Activated CD8-positive, alpha-beta T cell treated with anti-CD3 and anti-CD28 coated beads for 36 hours (primary cell): ENCODE data around the gene ARHGEF6. TPM values are rescaled to one million over a fixed set of nuclear protein-coding genes. Genes with fewer than 3 reads are reported as not detected.
A peak's percentile ranks its signal among the peaks of the same experiment; 100 is the strongest.

Experiments used
- ATAC-seq: fragments of 200-7000 bp; cut with Tn5 transposase; one replicate; pipeline ENCODE4 v1.10.0; 2021; ENCODE audit warnings: mild to moderate bottlenecking, moderate library complexity
- CTCF ChIA-PET: fragments of 350-600 bp; sonication (Branson Sonifier 250); formaldehyde crosslinking; loops from one replicate; lab custom pipeline; 2021; ENCODE audit warnings: antibody characterized with exemption; lab: Charles Lee
- POLR2A ChIA-PET: fragments of 350-600 bp; sonication (Branson Sonifier 250); formaldehyde crosslinking; loops from one replicate; lab custom pipeline; 2021; ENCODE audit warnings: antibody characterized with exemption; lab: Charles Lee
- DNase-seq: peaks from one replicate; pipeline ENCODE4 v3.0.0-alpha.2; 2020
- H3K27ac Mint-ChIP-seq: one replicate; pipeline ENCODE4 v1.8.0; 2021; ENCODE audit warnings: mild to moderate bottlenecking, mixed read lengths
- H3K27me3 Mint-ChIP-seq: one replicate; pipeline ENCODE4 v1.8.0; 2021; ENCODE audit warnings: mixed read lengths
- H3K36me3 Mint-ChIP-seq: one replicate; pipeline ENCODE4 v1.8.0; 2021; ENCODE audit warnings: low read depth, mixed read lengths
- H3K4me1 Mint-ChIP-seq: one replicate; pipeline ENCODE4 v1.8.0; 2021; ENCODE audit warnings: low read depth, mixed read lengths
- H3K4me3 Mint-ChIP-seq: one replicate; pipeline ENCODE4 v1.8.0; 2021; ENCODE audit warnings: mild to moderate bottlenecking, moderate library complexity, mixed read lengths
- H3K9me3 Mint-ChIP-seq: one replicate; pipeline ENCODE4 v1.8.0; 2021; ENCODE audit warnings: mixed read lengths
- CTCF ChIP-seq: fragments of 200-600 bp; IDR thresholded peaks from one replicate; pipeline ENCODE4 v1.8.0; 2022; ENCODE audit warnings: antibody characterized with exemption, mild to moderate bottlenecking
- intact Hi-C: fragments of 100-400 bp; cut with micrococcal nuclease; formaldehyde crosslinking; loops from one replicate; pipeline ENCODE4 v1.10.0; 2022
- total RNA-seq, 2 experiments: library from RNA; stranded (reverse); gene quantifications; one replicate each; pipeline ENCODE4 v1.2.3, GENCODE V29; 2021

The ARHGEF6 gene, protein sequence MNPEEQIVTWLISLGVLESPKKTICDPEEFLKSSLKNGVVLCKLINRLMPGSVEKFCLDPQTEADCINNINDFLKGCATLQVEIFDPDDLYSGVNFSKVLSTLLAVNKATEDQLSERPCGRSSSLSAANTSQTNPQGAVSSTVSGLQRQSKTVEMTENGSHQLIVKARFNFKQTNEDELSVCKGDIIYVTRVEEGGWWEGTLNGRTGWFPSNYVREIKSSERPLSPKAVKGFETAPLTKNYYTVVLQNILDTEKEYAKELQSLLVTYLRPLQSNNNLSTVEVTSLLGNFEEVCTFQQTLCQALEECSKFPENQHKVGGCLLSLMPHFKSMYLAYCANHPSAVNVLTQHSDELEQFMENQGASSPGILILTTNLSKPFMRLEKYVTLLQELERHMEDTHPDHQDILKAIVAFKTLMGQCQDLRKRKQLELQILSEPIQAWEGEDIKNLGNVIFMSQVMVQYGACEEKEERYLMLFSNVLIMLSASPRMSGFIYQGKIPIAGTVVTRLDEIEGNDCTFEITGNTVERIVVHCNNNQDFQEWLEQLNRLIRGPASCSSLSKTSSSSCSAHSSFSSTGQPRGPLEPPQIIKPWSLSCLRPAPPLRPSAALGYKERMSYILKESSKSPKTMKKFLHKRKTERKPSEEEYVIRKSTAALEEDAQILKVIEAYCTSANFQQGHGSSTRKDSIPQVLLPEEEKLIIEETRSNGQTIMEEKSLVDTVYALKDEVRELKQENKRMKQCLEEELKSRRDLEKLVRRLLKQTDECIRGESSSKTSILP
- 10 to 100 TPM; 45.7 to 45.8 TPM for total RNA-seq

GRCh38 chrX:136780763-136781162 is at the start of gene ARHGEF6:
ARHGEF6 (minus strand) TSS chrX:136780932; CDS start chrX:136780882, 50 bp downstream.
- CTCF ChIA-PET, result no interaction called here
- POLR2A ChIA-PET, result interaction anchor here (0.9 kb wide), 1 partner anchor 97 kb away, joined by 3 read pairs; no protein-coding TSS in a partner anchor
- TF ChIP-seq CTCF, result no peak
- no peaks in the 10 kb centered on the region for H3K9me3 Mint-ChIP-seq
- H3K36me3 Mint-ChIP-seq, result peaks cover 23% of the 10 kb centered on the region
- intact Hi-C loops, result no loop called here
- peak; percentile 57 for ATAC-seq
- H3K4me1 Mint-ChIP-seq, result peaks cover 53% of the 10 kb centered on the region
- H3K4me3 Mint-ChIP-seq, result peak within 1 kb of the TSS; percentile 77
- DNase-seq, result peak; percentile 57
- peak within 1 kb of the TSS; percentile 99 for H3K27ac Mint-ChIP-seq
- H3K27me3 Mint-ChIP-seq, result no peaks in the 10 kb centered on the region

DNA sequence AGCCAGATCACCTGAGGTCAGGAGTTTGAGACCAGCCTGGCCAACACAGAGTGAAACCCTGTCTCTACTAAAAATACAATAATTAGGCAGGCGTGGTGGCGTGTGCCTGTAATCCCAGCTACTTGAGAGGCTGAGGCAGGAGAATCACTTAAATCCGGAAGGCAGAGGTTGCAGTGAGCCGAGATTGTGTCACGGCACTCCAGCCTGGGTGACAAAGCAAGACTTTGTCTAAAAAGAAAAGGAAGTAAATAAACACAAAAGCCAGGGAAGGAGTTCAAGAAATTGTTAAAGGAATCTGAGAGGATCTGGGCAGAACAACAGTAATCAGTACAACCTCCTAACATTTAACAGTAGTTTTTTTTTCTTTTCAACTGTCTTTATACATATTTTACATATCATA is 48.7 kb upstream of the ARHGEF6 start:
- Mint-ChIP-seq H3K9me3 (no peaks in the 10 kb centered on the region), H3K4me3 (no peak overlapping the region), H3K36me3 (no peaks in the 10 kb centered on the region), H3K27ac (no peak overlapping the region), H3K4me1 (no peaks in the 10 kb centered on the region), H3K27me3 (no peaks in the 10 kb centered on the region)
- ATAC-seq (no peak), DNase-seq (no peak)
- no peak for TF ChIP-seq CTCF
- POLR2A ChIA-PET, result no interaction called here
- CTCF ChIA-PET, result no interaction called here
- intact Hi-C loops, result no loop called here

DNA sequence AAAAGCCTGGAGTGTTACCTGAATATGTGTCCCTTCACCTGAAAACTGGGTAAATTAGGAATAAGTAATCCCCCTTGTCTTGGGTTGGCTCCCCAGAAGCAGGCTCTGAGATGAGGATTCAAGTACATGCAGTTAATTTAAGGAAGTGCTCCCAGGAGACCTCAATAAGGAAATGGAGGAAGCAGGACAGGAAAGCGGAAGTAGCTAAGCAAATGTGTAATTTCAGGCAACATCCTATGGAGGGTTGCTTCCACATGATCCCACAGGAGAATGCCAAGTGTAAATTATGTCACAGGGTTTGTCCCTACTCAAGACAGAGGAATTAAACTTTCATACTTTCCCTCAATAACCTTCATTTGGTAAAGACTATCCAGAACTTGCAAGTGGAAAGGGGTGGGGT is 48.1 kb upstream of the ARHGEF6 start:
- Mint-ChIP-seq H3K36me3 (no peaks in the 10 kb centered on the region), H3K4me1 (no peaks in the 10 kb centered on the region), H3K4me3 (no peak overlapping the region), H3K9me3 (no peaks in the 10 kb centered on the region), H3K27ac (no peak overlapping the region), H3K27me3 (no peaks in the 10 kb centered on the region)
- intact Hi-C loops, result no loop called here
- no peak for TF ChIP-seq CTCF
- no peak for DNase-seq
- ChIA-PET CTCF (no interaction called here), POLR2A (interaction anchor here (0.6 kb wide), 1 partner anchor 35 kb away, joined by 3 read pairs; no protein-coding TSS in a partner anchor)
- ATAC-seq, result no peak

GRCh38 chrX:136827026-136827425 is 46.3 kb upstream of the ARHGEF6 start:
- Mint-ChIP-seq H3K27me3 (no peaks in the 10 kb centered on the region), H3K27ac (no peak overlapping the region), H3K4me1 (no peaks in the 10 kb centered on the region), H3K36me3 (no peaks in the 10 kb centered on the region), H3K9me3 (no peaks in the 10 kb centered on the region), H3K4me3 (no peak overlapping the region)
- CTCF ChIA-PET, result interaction anchor here (0.6 kb wide), 1 partner anchor 895 kb away, joined by 3 read pairs; no protein-coding TSS in a partner anchor
- POLR2A ChIA-PET, result no interaction called here
- intact Hi-C loops, result no loop called here
- DNase-seq (no peak), ATAC-seq (no peak)
- no peak for TF ChIP-seq CTCF

DNA sequence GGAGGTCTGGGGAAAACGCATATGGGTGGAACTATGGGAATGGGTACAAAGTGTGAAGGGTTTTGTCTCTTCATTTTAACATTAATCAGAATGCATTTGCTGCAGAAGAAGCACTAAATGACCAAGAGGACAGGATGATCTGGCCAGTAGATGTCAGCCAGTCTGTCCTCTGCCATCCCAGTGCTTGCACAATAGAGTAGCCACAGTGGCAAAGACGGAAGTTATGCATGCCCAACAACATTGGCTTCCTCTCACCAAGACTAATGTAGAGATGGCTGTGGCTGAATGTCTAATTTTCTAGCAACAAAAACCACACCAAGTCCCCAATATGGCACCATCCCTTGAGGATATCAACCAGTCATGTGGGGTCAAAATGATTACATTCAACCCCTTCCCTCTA is 45.0 kb upstream of the ARHGEF6 start:
- TF ChIP-seq CTCF, result no peak
- POLR2A ChIA-PET, result no interaction called here
- intact Hi-C loops, result no loop called here
- Mint-ChIP-seq H3K9me3 (no peaks in the 10 kb centered on the region), H3K4me3 (no peak overlapping the region), H3K27me3 (no peaks in the 10 kb centered on the region), H3K36me3 (no peaks in the 10 kb centered on the region), H3K4me1 (no peaks in the 10 kb centered on the region), H3K27ac (no peak overlapping the region)
- DNase-seq, result no peak
- CTCF ChIA-PET, result no interaction called here
- no peak for ATAC-seq
